ENCODE data around the gene NCOA7. TPM values are rescaled to one million over a fixed set of nuclear protein-coding genes. Genes with fewer than 3 reads are reported as not detected.

NCOA7 gene
- total RNA-seq, 1 experiment from 2014 or later = 14.4 TPM

GRCh38 chr6:125824946-125825771 lies 34.4 kb downstream of the NCOA7 start (continued):
- TF ChIP-seq ZNF425 (CRISPR knock-in tag; conservative IDR thresholded peaks at IDR 0.05) = no peak
- TF ChIP-seq GRHL2 (CRISPR knock-in tag; IDR thresholded peaks at IDR 0.05; ENCODE audit: insufficient replicate concordance, severe bottlenecking) = no peak

GRCh38 chr6:125826695-125827463 lies 36.1 kb downstream of the NCOA7 start:
- Mint-ChIP-seq H3K9me3 (0 out of 2 replicates have a peak, but pooled peaks cover 3% of the 10 kb centered on the region), H3K36me3 (no peaks in the 10 kb centered on the region), H3K4me1 (peaks cover 4% of the 10 kb centered on the region; the same call in 1 of the 2 replicates), H3K27me3 (ENCODE audit: low read depth) (no peaks in the 10 kb centered on the region), H3K27ac (no peak overlapping the region), H3K4me3 (no peak overlapping the region)
- ChIA-PET POLR2A (no interaction called here), CTCF (interaction anchor here (1.2 kb wide), 1 partner anchor 80 kb away, joined by 6 read pairs; no protein-coding TSS in a partner anchor)
- ATAC-seq (no peak), DNase-seq (ENCODE audit: low spot score) (no peak)
- TF ChIP-seq ARID4B (CRISPR knock-in tag; IDR thresholded peaks at IDR 0.05; ENCODE audit: borderline replicate concordance) (no peak), SP1 (CRISPR knock-in tag; conservative IDR thresholded peaks at IDR 0.05) (no peak), E2F1 (CRISPR knock-in tag; IDR thresholded peaks at IDR 0.05) (no peak), ZNF219 (CRISPR knock-in tag; IDR thresholded peaks at IDR 0.05; ENCODE audit: borderline replicate concordance) (no peak), TEAD1 (CRISPR knock-in tag; IDR thresholded peaks at IDR 0.05) (no peak), NFYB (CRISPR knock-in tag; conservative IDR thresholded peaks at IDR 0.05; ENCODE audit: low read depth) (no peak), ZBTB21 (CRISPR knock-in tag; IDR thresholded peaks at IDR 0.05; ENCODE audit: borderline replicate concordance) (no peak), NR2C2 (CRISPR knock-in tag; IDR thresholded peaks at IDR 0.05) (no peak), USF2 (CRISPR knock-in tag; IDR thresholded peaks at IDR 0.05) (no peak), ZNF512 (CRISPR knock-in tag; IDR thresholded peaks at IDR 0.05; ENCODE audit: borderline replicate concordance) (no peak), ATF1 (CRISPR knock-in tag; IDR thresholded peaks at IDR 0.05) (no peak), PRDM15 (CRISPR knock-in tag; IDR thresholded peaks at IDR 0.05) (no peak), SMAD4 (CRISPR knock-in tag; IDR thresholded peaks at IDR 0.05) (no peak), EMX1 (CRISPR knock-in tag; IDR thresholded peaks at IDR 0.05) (no peak), CREM (CRISPR knock-in tag; IDR thresholded peaks at IDR 0.05) (no peak), SMAD3 (CRISPR knock-in tag; IDR thresholded peaks at IDR 0.05; ENCODE audit: borderline replicate concordance) (no peak), KAT7 (CRISPR knock-in tag; IDR thresholded peaks at IDR 0.05; ENCODE audit: borderline replicate concordance) (no peak)
